ENCODE measurements around the gene CALN1.
"Not testable (repeated sequence)": the region's sequence is repeated elsewhere in the genome, so short reads cannot be mapped to it uniquely, and the experiment has no call there.

Gene CALN1

DNA sequence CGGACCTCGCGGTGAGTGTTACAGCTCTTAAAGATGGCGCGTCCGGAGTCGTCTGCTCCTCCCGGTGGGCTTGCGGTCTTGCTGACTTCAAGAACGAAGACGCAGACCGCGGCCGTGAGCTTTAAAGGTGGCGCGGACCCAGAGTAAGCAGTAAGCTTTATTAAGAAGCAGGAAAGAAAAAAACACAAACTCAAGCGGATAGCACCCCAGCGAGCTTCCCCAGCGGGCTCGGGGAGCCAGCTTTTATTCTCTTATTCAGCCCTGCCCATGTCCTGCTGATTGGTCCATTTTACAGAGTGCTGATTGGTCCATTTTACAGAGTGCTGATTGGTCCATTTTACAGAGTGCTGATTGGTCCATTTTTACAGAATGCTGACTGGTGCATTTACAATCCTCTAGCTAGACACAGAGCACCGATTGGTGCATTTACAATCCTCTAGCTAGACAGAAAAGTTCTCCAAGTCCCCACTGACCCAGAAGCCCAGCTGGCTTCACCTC, at the start of gene CALN1:
Gene CALN1, minus strand, starts transcription at position 218 of the 498 bp plus-strand sequence.
- not testable (repeated sequence) for DNase-seq

DNA sequence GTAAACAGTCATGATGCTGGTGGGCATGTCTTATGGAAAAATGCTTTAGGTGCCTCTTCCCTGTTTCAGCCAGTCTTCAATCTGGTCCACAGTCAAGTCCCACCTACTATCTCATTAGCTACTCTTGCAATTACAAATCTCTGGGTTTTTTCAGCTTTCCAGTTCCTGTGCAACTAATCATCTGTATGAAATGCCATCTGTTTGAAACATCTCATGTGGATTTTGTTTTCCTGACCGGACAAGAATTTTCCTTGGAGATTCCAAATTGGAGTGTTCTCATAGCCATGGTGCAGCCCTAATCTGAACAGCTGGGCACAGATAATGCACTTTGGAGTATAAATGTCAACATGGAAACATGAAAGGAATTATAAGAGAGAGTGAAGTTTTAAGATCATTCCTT, 41.3 kb upstream of the CALN1 start:
- DNase-seq: no peak

GRCh38 chr7:72447465-72448204, 35.5 kb upstream of the CALN1 start:
- no peak for DNase-seq

GRCh38 chr7:72446591-72447462, 34.7 kb upstream of the CALN1 start:
- DNase-seq: no peak

GRCh38 chr7:72446131-72446530, 34.0 kb upstream of the CALN1 start:
- no peak for DNase-seq

DNA sequence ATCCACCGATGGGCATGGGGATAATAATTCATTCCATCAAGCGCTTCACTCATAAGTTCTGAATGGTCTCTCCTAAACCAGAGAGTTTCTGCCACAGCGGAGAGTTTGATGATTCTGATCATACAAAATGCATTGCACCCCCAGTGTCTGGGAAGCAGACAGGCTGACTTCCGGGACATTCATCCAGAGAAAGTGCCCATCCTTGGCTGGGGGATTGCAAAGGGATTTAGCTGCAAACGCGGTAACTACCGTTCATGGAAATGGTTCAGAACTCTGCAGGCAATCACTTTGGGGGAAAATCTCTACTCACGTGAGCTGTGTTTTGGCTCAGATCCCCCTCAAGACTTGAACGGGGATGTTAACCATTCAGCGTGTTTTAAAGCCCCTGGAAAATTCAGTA, 33.4 kb upstream of the CALN1 start:
- DNase-seq: no peak

DNA sequence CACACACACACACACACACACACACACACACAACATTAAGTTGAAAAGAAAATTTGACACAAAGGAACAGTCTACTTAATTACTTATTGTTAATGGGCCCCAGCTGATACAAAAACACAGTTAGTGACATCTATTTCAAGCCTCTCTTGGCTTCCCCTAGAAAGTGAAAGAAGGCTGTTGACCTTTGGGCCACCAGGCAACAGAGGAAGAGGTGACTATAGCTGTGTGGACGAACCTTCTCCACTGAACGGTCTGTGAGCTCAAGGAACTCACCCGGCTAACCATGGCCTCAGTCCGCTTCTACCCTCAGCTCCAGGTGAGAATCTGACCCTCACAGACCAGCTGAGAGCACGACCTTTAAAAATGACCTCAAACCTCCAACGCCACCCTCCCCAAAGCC, 32.9 kb upstream of the CALN1 start:
- no peak for DNase-seq

DNA sequence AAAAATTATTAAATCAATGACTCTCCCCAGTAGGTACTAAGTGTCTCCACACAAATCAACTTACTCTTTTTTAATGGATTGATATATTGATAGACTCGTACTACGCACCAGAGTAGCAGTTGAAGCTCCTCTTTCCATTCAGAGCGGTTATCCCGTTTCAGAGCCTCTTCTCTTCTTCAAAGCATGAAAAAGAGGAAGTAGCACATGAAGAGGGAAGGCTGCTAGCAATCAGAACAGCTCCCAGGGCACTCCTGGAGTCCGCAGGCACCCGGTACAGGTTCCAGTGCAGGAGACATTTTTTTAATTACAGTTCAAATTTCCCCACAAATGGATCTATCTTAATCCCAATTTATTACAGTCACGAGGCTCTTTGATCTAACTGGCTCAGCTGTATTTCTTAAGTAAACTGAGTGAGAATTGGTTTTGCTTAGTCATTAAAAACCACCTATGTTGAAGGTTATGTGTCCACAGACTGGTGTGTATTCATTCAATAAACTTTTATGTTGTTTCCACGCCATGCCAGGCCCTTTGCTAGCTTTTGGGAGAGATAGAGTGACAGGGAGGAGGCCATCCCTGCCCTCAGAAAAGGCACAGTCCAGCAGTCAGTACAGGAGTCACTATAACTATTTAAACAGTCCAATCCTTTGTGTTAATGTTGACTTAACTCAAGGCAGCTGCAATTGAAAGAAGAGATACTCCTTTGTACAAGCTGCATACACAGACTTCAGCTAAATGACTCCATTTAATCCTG, 32.1 kb upstream of the CALN1 start:
- peak; percentile 32 for DNase-seq

- DNase-seq: no peak
These were observed 29.7 kb upstream of the CALN1 start for GRCh38 chr7:72441791-72442190.

DNA sequence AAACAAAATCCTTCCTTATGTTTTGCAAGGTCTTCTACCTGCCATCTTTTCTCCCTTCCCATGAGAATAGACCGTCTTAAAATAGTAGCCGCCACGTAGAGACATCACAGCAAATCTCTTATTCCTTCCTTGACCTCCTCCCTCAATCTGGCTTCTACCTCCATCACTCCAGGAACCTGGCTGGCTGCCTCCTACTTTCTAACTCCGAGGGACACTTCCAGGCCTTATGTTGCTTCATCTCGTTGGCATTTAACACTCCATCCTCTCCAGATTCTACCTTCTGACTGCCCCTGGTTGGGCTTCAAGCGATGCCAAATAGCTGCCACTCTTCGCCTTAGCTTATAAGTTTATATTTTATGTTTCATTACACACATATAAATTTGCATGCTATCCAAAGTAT, 26.4 kb upstream of the CALN1 start:
- no peak for DNase-seq

- DNase-seq: no peak
These were observed 25.5 kb upstream of the CALN1 start for GRCh38 chr7:72437610-72438009.

DNA sequence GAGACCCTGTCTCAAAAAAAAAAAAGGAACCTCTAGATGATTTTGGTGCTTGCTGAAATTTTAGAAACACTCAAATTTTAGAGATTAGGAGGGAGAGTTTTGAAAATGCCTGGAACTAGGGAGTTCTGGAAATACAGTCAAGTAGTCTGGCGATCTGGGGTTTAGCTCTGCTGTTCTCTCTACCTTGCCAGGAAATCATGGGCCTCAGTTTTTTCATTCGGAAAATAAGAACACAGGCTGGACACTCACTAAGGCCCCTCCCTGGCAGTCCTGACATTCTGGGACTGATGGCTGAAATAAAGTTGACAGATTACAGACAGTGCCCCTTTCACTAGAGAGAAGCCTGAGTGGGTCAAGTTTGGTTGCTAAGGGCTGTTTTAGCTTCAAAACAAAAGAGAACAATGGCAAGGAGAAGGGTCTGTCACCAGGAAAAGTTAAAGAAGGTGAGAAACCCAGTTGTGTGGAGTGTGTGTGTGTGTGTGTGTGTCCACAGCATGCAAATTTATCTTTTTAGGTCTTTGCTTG, 25.0 kb upstream of the CALN1 start:
- DNase-seq: no peak

- DNase-seq: peak; percentile 4
These were observed 23.9 kb upstream of the CALN1 start for GRCh38 chr7:72435925-72436480.

DNA sequence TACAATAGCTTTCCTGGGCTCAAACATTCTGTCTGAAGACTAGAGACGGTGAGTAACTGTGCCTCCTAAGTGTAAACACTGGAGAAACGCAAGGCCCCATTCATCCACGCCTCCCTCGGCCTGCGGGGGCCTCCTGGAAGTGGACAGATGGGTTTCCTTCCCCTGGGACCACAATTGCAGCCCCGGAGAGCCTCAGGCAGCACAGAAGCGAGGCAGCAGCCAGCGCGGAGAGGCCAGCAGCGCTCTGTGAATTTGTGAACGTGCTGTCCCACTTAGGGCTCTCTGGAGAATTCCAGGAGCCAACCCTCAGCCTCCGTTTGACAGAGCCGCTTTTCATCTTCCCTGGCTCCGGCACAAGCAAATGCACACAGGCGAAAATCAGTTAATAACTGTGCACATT, 23.2 kb upstream of the CALN1 start:
- DNase-seq: no peak

DNA sequence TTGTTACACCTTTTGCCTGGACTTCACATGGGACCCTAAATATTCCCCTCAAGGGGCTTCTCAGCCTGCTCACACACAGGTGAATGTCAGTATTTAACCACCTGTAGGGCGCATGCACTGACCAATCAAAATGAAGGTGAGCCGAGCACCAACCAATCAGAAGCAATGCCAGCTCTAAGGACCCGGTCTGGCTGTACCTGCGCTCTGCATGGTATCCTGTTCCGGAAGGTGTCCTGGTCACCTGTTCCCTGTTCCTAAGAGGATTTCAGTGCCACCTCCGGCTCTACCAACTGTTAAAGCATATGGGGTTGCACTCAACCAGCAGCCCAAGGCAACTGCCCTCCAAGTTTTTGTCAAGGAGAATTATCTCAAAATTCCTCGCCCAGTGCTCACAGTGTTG, 18.4 kb upstream of the CALN1 start:
- no peak for DNase-seq

- DNase-seq: no peak
These were observed 17.2 kb upstream of the CALN1 start for GRCh38 chr7:72429316-72429715.

- DNase-seq: no peak
These were observed 4.7 kb upstream of the CALN1 start for GRCh38 chr7:72416846-72417245.

DNA sequence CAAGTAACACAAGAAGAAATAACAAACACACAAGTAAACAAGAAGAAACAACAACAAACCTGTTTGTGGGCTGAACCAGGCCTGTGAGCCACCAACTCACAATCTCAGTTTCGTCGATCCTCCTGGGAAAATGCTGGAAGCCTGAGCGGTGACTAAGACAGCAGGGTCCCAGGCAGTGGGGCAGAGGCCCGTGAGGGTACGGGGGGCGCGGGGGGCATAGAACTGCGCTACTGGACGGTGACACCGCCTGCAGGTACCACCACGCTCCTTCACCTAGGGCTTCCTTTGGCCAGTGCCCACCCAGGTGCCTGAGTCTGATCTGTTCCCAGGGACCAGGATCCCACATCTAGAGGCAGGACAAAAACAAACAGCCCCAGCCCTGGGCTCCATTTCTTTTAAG, 3.4 kb upstream of the CALN1 start:
- no peak for DNase-seq

- no peak for DNase-seq
These were observed 1.7 kb upstream of the CALN1 start for GRCh38 chr7:72413886-72414285.

DNA sequence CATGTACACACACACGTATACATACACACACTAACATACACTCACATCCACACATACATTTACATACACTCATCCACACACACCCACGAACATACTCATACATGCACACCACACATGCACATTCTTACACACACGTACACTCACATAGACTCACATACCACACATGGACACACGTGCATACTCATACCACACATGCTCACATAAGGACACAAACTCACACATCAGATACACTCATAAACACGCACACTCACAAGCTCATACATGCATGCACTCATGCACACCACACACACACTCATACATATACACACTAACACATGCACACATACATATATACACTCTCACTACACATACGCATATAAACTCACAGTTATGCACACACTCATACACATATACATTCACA, 1.2 kb upstream of the CALN1 start:
- DNase-seq: no peak

DNA sequence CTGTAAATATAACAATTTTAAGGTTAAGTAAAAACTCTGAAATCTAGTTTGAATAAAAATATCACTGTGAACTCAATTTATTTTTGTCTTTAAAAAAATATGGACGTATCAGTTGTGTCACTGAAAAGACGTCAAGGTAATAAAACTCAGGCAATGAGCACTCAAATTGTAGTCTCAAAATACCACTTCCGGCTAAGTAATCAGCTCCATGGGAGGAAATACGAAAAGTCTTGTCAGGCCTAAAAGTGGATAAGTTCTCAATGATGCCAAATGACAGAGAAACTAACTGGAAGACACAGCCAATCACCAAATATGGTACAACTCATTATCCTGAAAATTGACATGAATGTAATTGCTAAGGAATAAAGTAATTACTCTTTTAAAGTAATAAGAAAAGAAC, 719 bp downstream of the CALN1 start:
- DNase-seq: no peak

GRCh38 chr7:72409638-72410015, 2.5 kb downstream of the CALN1 start:
- DNase-seq: no peak

All from hematopoietic multipotent progenitor cell treated with erythropoietin and hydrocortisone succinate and interleukin-3 and kit ligand, for 6 days (in vitro differentiated cells).